ENCODE results near the gene SLC41A3. TPM values are rescaled to one million over a fixed set of nuclear protein-coding genes. Genes with fewer than 3 reads are reported as not detected.

SLC41A3 gene
- total and polyA plus RNA-seq, 7 donors = 5.1 to 59.5 (median 28.9) TPM

DNA sequence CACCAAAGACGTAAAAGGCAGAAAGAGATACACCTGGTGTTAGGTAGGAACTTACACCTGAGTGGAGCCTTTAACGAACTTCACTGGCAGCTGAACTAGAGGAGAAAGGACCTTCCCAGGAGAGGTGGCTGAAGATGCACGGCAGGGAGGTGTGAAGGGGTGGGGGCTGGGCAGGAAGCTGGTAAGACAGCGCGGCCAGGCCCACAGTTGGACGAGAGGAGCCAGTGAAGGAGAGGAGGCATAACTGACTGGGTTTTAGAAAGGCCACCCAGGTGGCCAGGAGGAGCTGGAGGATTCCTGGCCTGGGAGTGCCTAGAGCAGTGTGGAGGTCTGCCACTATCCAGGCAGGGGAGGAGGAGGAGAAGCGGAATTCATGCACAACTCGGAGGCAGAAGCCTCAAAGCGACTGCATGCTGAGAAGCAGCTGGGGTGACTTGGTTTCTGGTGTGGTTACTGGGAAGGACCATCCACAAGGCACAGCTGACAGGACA, 51.9 kb downstream of the SLC41A3 start:
- DNase-seq = peak; percentile 9
- Histone ChIP-seq H3K36me3 (peaks cover 0 to 30% (median 9%) of the 10 kb centered on the region in 4 donors), H3K9me3 (peaks cover 0 to 8% (median 0%) of the 10 kb centered on the region in 4 donors), H3K27me3 (no peaks in the 10 kb centered on the region), H3K4me3 (no peak overlapping the region), H3K4me1 (no peaks in the 10 kb centered on the region), H3K27ac (no peak overlapping the region)
- intact Hi-C loops (cut with DNase I) = no loop called here
- 88 to 92% methylated on average over 9 of the region's 9 CpGs for WGBS, 2 donors
- no peak for TF ChIP-seq EP300 (IDR thresholded peaks at IDR 0.05)
- TF ChIP-seq POLR2AphosphoS5 (IDR thresholded peaks at IDR 0.05) = no peak
- no peak for TF ChIP-seq POLR2A (IDR thresholded peaks at IDR 0.05)
- no peak for TF ChIP-seq CTCF (IDR thresholded peaks at IDR 0.05)

- H3K36me3 ChIP-seq = peaks cover 0 to 40% (median 9%) of the 10 kb centered on the region in 4 donors
Observed at GRCh38 chr3:126030455-126030854, 53.5 kb downstream of the SLC41A3 start.

DNA sequence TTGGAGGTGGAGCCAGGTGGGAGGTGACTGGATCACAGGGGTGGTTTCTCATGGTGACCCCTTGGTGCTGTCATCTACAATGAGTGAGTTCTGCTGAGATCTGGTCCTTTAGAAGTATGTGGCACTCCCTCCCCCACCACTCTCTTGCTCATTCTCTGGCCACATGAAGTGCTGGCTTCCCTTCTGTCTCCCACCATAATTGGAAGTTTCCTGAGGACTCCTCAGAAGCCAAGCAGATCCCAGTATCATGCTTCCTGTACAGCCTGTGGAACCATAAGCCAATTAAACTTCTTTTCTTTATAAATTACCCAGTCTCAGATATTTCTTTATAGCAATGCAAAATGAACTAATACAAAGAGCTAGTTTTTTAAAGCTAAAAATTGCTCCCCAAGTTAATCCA, 54.7 kb downstream of the SLC41A3 start:
- TF ChIP-seq POLR2A (IDR thresholded peaks at IDR 0.05) (no peak), EP300 (IDR thresholded peaks at IDR 0.05) (no peak), POLR2AphosphoS5 (IDR thresholded peaks at IDR 0.05) (no peak), CTCF (IDR thresholded peaks at IDR 0.05) (no peak)
- Histone ChIP-seq H3K36me3 (peaks cover 0 to 38% (median 11%) of the 10 kb centered on the region in 4 donors), H3K27me3 (no peaks in the 10 kb centered on the region), H3K27ac (no peak overlapping the region), H3K9me3 (peaks cover 0 to 8% (median 0%) of the 10 kb centered on the region in 4 donors), H3K4me3 (no peak overlapping the region), H3K4me1 (no peaks in the 10 kb centered on the region)
- intact Hi-C loops (cut with DNase I) = no loop called here
- DNase-seq = peak; percentile 27

More at GRCh38 chr3:126030455-126030854, 53.5 kb downstream of the SLC41A3 start:
- DNase-seq = no peak
- peaks cover 0 to 8% (median 0%) of the 10 kb centered on the region in 4 donors for H3K9me3 ChIP-seq
- H3K4me1 ChIP-seq = no peaks in the 10 kb centered on the region
- H3K27me3 ChIP-seq = no peaks in the 10 kb centered on the region
- 88 to 89% methylated on average over 1 of the region's 1 CpG for WGBS, 2 donors
- H3K27ac ChIP-seq = no peak overlapping the region
- TF ChIP-seq EP300 (IDR thresholded peaks at IDR 0.05) (no peak), POLR2A (IDR thresholded peaks at IDR 0.05) (no peak), POLR2AphosphoS5 (IDR thresholded peaks at IDR 0.05) (no peak), CTCF (IDR thresholded peaks at IDR 0.05) (no peak)
- intact Hi-C loops (cut with DNase I) = no loop called here
- H3K4me3 ChIP-seq = no peak overlapping the region

DNA sequence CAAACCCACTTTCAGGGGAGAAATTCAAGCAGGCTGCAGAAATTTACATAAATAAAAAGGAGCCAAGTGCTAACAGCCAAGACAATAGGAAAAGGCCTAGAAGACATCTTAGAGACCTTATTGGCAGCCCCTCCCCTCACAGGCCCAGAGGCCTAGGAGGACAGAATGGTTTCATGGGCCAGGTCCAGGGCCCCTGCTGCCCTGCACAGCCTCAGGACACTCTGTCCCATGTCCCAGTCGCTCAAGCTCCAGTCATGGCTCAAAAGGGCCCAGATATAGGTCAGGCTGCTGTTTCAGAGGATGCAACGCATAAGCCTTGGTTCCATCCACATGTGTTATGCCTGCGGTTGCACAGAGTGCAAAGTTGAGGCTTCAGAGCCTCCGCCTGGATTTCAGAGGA, 55.8 kb downstream of the SLC41A3 start:
- H3K4me1 ChIP-seq = no peaks in the 10 kb centered on the region
- no peak overlapping the region for H3K4me3 ChIP-seq
- peak; percentile 25 for DNase-seq
- intact Hi-C loops (cut with DNase I) = no loop called here
- 95 to 96% methylated on average over 4 of the region's 4 CpGs for whole genome bisulfite sequencing, 2 donors
- H3K27me3 ChIP-seq = no peaks in the 10 kb centered on the region
- H3K36me3 ChIP-seq = peaks cover 0 to 44% (median 8%) of the 10 kb centered on the region in 4 donors
- H3K27ac ChIP-seq = no peak overlapping the region
- H3K9me3 ChIP-seq = peaks cover 0 to 8% (median 0%) of the 10 kb centered on the region in 4 donors
- no peak for TF ChIP-seq POLR2A (IDR thresholded peaks at IDR 0.05)
- TF ChIP-seq EP300 (IDR thresholded peaks at IDR 0.05) = no peak
- no peak for TF ChIP-seq POLR2AphosphoS5 (IDR thresholded peaks at IDR 0.05)
- no peak for TF ChIP-seq CTCF (IDR thresholded peaks at IDR 0.05)

- Histone ChIP-seq H3K4me3 (no peak overlapping the region), H3K4me1 (peaks cover 0 to 3% (median 0%) of the 10 kb centered on the region in 4 donors), H3K27ac (no peak overlapping the region), H3K9me3 (peaks cover 0 to 8% (median 0%) of the 10 kb centered on the region in 4 donors), H3K36me3 (peaks cover 0 to 36% (median 6%) of the 10 kb centered on the region in 4 donors), H3K27me3 (no peaks in the 10 kb centered on the region)
- intact Hi-C loops (cut with DNase I) = no loop called here
- 86 to 91% methylated on average over 6 of the region's 6 CpGs for WGBS, 2 donors
- peak; percentile 53 for DNase-seq
- TF ChIP-seq EP300 (IDR thresholded peaks at IDR 0.05) (no peak), POLR2A (IDR thresholded peaks at IDR 0.05) (no peak), POLR2AphosphoS5 (IDR thresholded peaks at IDR 0.05) (no peak), CTCF (IDR thresholded peaks at IDR 0.05) (no peak)
Observed at GRCh38 chr3:126026761-126027160, 57.2 kb downstream of the SLC41A3 start.
